Subcutaneous adipose tissue (tissue), 4 donors: ENCODE measurements around the gene GFOD2. TPM values are rescaled to one million over a fixed set of nuclear protein-coding genes. Genes with fewer than 3 reads are reported as not detected.

Source experiments
- total RNA-seq, 4 donors: library from RNA; depleted of rRNA; stranded (reverse); fragments of >200 nt; gene quantifications; one replicate each; pipeline ENCODE4 v1.1.0, GENCODE V29; 2016
- TF ChIP-seq, protein P1 (sequence below): fragments of 450-650 bp; IDR thresholded peaks from one replicate; pipeline ENCODE4 v1.5.1; 2016; ENCODE audit warnings: low read depth, mild to moderate bottlenecking, control low read depth, antibody characterized with exemption, moderate library complexity

GFOD2 gene
- total RNA-seq, 4 donors from 2014 or later, result 9.1 to 21.1 (median 13.6) TPM

DNA sequence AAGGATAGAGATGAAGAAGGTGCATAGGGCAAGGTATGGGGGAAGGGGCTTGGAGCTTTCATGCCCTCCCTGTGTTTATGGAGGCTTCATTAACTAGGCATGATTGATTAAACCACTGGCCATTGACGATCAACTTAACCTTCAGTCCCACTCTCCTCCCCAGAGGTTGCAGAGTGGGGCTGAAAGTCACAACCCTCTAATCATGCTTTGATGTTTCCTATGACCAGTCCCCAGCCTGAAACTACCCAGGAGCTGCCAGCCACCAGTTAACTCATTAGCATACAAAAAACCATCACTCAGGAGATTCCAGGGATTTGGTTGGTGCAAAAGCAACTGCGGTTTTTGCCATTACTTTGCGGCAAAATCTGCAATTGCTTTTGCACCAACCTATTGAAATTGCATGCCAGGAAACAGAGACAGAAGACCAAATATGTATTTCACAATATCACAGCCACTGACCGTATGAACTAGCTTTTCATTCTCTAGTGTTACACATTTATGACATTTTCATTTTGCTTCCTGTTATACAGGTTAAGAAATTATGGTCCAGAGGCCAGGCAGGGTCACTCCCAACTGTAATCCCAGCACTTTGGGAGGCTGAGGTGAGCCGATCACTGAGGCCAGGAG, 5.4 kb downstream of the GFOD2 start:
- TF ChIP-seq, protein P1, sequence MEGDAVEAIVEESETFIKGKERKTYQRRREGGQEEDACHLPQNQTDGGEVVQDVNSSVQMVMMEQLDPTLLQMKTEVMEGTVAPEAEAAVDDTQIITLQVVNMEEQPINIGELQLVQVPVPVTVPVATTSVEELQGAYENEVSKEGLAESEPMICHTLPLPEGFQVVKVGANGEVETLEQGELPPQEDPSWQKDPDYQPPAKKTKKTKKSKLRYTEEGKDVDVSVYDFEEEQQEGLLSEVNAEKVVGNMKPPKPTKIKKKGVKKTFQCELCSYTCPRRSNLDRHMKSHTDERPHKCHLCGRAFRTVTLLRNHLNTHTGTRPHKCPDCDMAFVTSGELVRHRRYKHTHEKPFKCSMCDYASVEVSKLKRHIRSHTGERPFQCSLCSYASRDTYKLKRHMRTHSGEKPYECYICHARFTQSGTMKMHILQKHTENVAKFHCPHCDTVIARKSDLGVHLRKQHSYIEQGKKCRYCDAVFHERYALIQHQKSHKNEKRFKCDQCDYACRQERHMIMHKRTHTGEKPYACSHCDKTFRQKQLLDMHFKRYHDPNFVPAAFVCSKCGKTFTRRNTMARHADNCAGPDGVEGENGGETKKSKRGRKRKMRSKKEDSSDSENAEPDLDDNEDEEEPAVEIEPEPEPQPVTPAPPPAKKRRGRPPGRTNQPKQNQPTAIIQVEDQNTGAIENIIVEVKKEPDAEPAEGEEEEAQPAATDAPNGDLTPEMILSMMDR, result no peak

- TF ChIP-seq, protein P1, result no peak
Observed at GRCh38 chr16:67710607-67711006, 8.5 kb downstream of the GFOD2 start.

DNA sequence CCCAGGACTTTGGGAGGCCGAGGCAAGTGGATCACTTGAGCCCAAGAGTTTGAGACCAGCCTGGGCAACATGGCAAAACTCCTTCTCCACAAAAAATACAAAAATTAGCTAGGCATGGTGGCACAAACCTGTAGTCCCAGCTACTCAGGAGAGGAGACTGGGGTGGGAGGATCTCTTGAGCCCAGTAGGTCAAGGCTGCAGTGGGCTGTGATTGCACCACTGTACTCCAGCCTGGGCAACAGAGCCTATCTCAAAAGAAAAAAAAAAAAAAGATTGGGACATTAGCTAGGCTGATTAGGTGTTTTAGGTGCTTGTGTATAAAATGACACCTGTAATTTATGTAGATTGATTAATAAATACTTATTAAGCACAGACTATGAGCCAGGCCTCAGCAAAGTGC, 10.1 kb downstream of the GFOD2 start:
- TF ChIP-seq, protein P1, result no peak

DNA sequence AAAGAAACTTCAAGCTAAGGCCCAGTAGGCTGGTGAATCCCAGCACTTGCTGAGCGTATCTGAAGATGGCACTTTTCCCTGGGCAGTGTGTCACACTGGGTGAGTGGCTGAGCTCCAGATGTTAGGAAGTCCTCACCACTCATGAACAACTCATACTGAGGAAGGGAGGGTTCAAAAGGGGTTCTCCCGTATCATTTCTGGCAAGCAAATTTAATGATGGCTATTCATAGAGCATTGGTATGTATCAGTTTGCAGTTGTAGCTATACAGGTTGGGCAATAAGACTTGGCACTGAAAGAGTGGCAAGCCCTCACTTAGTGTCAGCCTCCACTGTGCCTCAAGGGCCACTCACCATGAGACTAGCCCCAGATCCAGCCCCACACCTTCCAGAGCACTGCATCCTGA, 10.7 kb downstream of the GFOD2 start:
- TF ChIP-seq, protein P1, result no peak

DNA sequence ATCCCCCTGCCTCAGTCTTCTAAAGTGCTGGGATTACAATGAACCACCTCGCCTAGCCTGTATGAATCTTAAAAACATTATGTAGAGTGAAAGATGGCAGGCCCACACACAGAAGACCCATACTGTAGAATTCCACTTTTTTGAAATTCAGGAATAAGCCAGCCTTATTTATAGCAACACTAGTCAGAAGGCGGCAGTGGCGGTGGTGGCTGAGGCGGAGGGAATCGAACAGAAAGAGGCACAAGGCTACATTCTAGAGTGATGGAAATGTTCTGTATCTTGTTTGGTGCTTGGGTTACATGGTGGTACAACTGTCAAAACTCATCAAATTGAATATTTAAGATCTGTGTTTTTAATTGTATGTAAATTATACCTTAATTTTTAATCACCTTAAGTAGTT, 11.3 kb downstream of the GFOD2 start:
- TF ChIP-seq, protein P1, result no peak

- TF ChIP-seq, protein P1, result no peak
Observed at GRCh38 chr16:67707210-67707609, 11.9 kb downstream of the GFOD2 start.

- TF ChIP-seq, protein P1, result no peak
Observed at GRCh38 chr16:67704110-67704509, 15.0 kb downstream of the GFOD2 start.
